HCT116 (cell line): Measurements from ENCODE around the gene UBL5. TPM values are rescaled to one million over a fixed set of nuclear protein-coding genes. Genes with fewer than 3 reads are reported as not detected.

Source experiments
- ATAC-seq: fragments of 200-7000 bp; cut with Tn5 transposase; 2 replicates; pipeline ENCODE4 v1.9.1; 2020; ENCODE audit warnings: mild to moderate bottlenecking, moderate library complexity
- BruUV-seq: library from RNA; stranded (reverse); fragments of 400-500 nt; replicated peaks from 2 replicates; lab custom pipeline; 2021; lab: Mats Ljungman, UMichigan
- CTCF ChIA-PET: fragments of 300-600 bp; sonication (Branson Sonifier 250); formaldehyde crosslinking; loops from one replicate; lab custom pipeline; 2021; ENCODE audit warnings: antibody characterized with exemption; lab: Charles Lee
- POLR2A ChIA-PET: fragments of 300-600, 350-600 bp; sonication (Branson Sonifier 250); formaldehyde crosslinking; loops from one replicate; lab custom pipeline; 2021; ENCODE audit warnings: antibody characterized with exemption; lab: Charles Lee
- RAD21 ChIA-PET, 2 experiments: fragments of 300-600 bp; sonication (Branson Sonifier 250); formaldehyde crosslinking; loops; one replicate each; lab custom pipeline; 2023; ENCODE audit warnings: low total read pairs in 2 of 2; ENCODE audit not compliant: uncharacterized antibody in 2 of 2, unreplicated experiment in 2 of 2, low non-redundant PET in 1 of 2; lab: Charles Lee
- DNase-seq: peaks from one replicate; pipeline ENCODE4 v3.0.0-alpha.2; 2010; ENCODE audit warnings: low read depth, low spot score
- H2AFZ ChIP-seq: fragments of 200-600 bp; shearing (Covaris generic), sonication (generic); 2 replicates; pipeline ENCODE4 v1.6.1; 2017; ENCODE audit warnings: low read depth, mixed run types, mixed read lengths, antibody characterized with exemption, low read length; ENCODE audit not compliant: poor library complexity, severe bottlenecking
- H3K27ac ChIP-seq: 2 replicates; pipeline ENCODE4 v1.5.1; 2012; ENCODE audit warnings: low read depth, low read length
- H3K27me3 ChIP-seq: fragments of 200-600 bp; sonication (generic); 2 replicates; pipeline ENCODE4 v1.6.1; 2016; ENCODE audit warnings: mixed run types, low read length, mixed read lengths; ENCODE audit not compliant: insufficient read depth
- H3K36me3 ChIP-seq, 2 experiments: fragments of 200-500 bp in 1 of 2; fragments of 200-600 bp in 1 of 2; sonication (Bioruptor generic) in 1 of 2; sonication (generic) in 1 of 2; 2 replicates each; pipeline versions ENCODE4 v1.5.1 to v1.6.1; 2014 to 2016; ENCODE audit warnings: low read length in 2 of 2, inconsistent platforms in 1 of 2, mixed read lengths in 1 of 2, mixed run types in 1 of 2; ENCODE audit not compliant: insufficient read depth in 2 of 2, control insufficient read depth in 1 of 2
- H3K4me1 ChIP-seq, 2 experiments: fragments of 200-600 bp in 1 of 2; sonication (generic) in 1 of 2; 2 replicates each; pipeline versions ENCODE4 v1.5.1 to v1.6.1; 2012 to 2017; ENCODE audit warnings: low read length in 2 of 2, inconsistent platforms in 1 of 2, mild to moderate bottlenecking in 1 of 2, mixed read lengths in 1 of 2, mixed run types in 1 of 2, moderate library complexity in 1 of 2; ENCODE audit not compliant: insufficient read depth in 2 of 2, control insufficient read depth in 1 of 2
- H3K4me2 ChIP-seq: fragments of 200-600 bp; sonication (generic); 2 replicates; pipeline ENCODE4 v1.6.1; 2017; ENCODE audit warnings: mixed run types, low read length, mixed read lengths
- H3K4me3 ChIP-seq, 2 experiments: fragments of 200-600 bp in 1 of 2; sonication (generic) in 1 of 2; replicated peaks in 1 of 2; 2 replicates each; pipeline ENCODE4 v1.5.1; 2011 to 2016; ENCODE audit warnings: low read length in 2 of 2, control low read depth in 1 of 2, low read depth in 1 of 2, mild to moderate bottlenecking in 1 of 2, mixed read lengths in 1 of 2, mixed run types in 1 of 2
- H3K79me2 ChIP-seq: fragments of 200-600 bp; sonication (generic); 2 replicates; pipeline ENCODE4 v1.6.1; 2017; ENCODE audit warnings: mild to moderate bottlenecking, mixed run types, low read length, moderate library complexity, mixed read lengths; ENCODE audit not compliant: insufficient read depth
- H3K9ac ChIP-seq: fragments of 200-600 bp; sonication (generic); 2 replicates; pipeline ENCODE4 v1.6.1; 2016; ENCODE audit warnings: low read length, mixed read lengths
- H3K9me2 ChIP-seq: fragments of 200-600 bp; sonication (generic), shearing (Covaris generic); 2 replicates; pipeline ENCODE4 v1.6.1; 2017; ENCODE audit warnings: mixed run types, mild to moderate bottlenecking, moderate library complexity; ENCODE audit not compliant: insufficient read depth
- H3K9me3 ChIP-seq, 2 experiments: fragments of 200-500 bp in 1 of 2; fragments of 200-600 bp in 1 of 2; sonication (Bioruptor generic) in 1 of 2; sonication (generic) in 1 of 2; 2 replicates each; pipeline ENCODE4 v1.6.1; 2014 to 2017; ENCODE audit warnings: low read length in 2 of 2, mixed read lengths in 2 of 2, inconsistent platforms in 1 of 2, low read depth in 1 of 2, mild to moderate bottlenecking in 1 of 2, mixed run types in 1 of 2, moderate library complexity in 1 of 2; ENCODE audit not compliant: control insufficient read depth in 1 of 2, insufficient read depth in 1 of 2
- H4K20me1 ChIP-seq: fragments of 200-600 bp; sonication (generic), shearing (Covaris generic); 2 replicates; pipeline ENCODE4 v1.6.1; 2017; ENCODE audit warnings: mixed run types, mild to moderate bottlenecking, moderate library complexity; ENCODE audit not compliant: insufficient read depth
- EGR1 ChIP-seq: IDR thresholded peaks from 2 replicates; pipeline ENCODE4 v1.6.1; 2012; ENCODE audit warnings: low read depth
- ELF1 ChIP-seq: IDR thresholded peaks from 2 replicates; pipeline ENCODE4 v1.6.1; 2012; ENCODE audit warnings: low read depth, borderline replicate concordance
- EZH2phosphoT487 ChIP-seq: fragments of 200-600 bp; IDR thresholded peaks from 2 replicates; pipeline ENCODE4 v1.6.1; 2018; ENCODE audit warnings: antibody characterized with exemption, borderline replicate concordance
- FOSL1 ChIP-seq: IDR thresholded peaks from 2 replicates; pipeline ENCODE4 v1.6.1; 2012; ENCODE audit warnings: low read depth
- POLR2A ChIP-seq: IDR thresholded peaks from 2 replicates; pipeline ENCODE4 v1.7.0; 2011; ENCODE audit warnings: borderline replicate concordance; ENCODE audit not compliant: insufficient read depth, insufficient read length; ENCODE audit errors: extremely low read depth
- POLR2AphosphoS5 ChIP-seq: IDR thresholded peaks from 2 replicates; pipeline ENCODE4 v1.6.1; 2011; ENCODE audit warnings: mild to moderate bottlenecking, low read depth, low read length, moderate library complexity
- SIN3A ChIP-seq: IDR thresholded peaks from 2 replicates; pipeline ENCODE4 v1.6.1; 2012; ENCODE audit warnings: low read depth
- SRF ChIP-seq: IDR thresholded peaks from 2 replicates; pipeline ENCODE4 v1.6.1; 2012; ENCODE audit warnings: low read depth
- TCF7L2 ChIP-seq: IDR thresholded peaks from 2 replicates; pipeline ENCODE4 v1.7.0; 2011; ENCODE audit warnings: borderline replicate concordance, inconsistent platforms; ENCODE audit not compliant: insufficient read depth, insufficient read length; ENCODE audit errors: extremely low read depth
- YY1 ChIP-seq: IDR thresholded peaks from 2 replicates; pipeline ENCODE4 v1.6.1; 2011; ENCODE audit warnings: low read length, low read depth, moderate library complexity, mild to moderate bottlenecking; ENCODE audit not compliant: insufficient replicate concordance; ENCODE audit errors: extremely low read depth
- intact Hi-C: fragments of 100-400 bp; cut with micrococcal nuclease; formaldehyde crosslinking; loops from 2 replicates; pipeline ENCODE4 v1.10.0; 2022
- total RNA-seq: library from RNA; stranded (reverse); gene quantifications from one replicate; pipeline ENCODE4 v1.2.1, GENCODE V29; 2021; ENCODE audit not compliant: unreplicated experiment
- TF ChIP-seq, protein P1 (sequence below), 3 experiments: fragments of 200-600 bp in 1 of 3; sonication (generic) in 1 of 3; IDR thresholded peaks in 2 of 3; conservative IDR thresholded peaks in 1 of 3; 2 replicates each; pipeline ENCODE4 v1.5.1; 2012 to 2017; ENCODE audit warnings: low read depth in 2 of 3, low read length in 2 of 3, antibody characterized with exemption in 1 of 3, borderline replicate concordance in 1 of 3, control low read depth in 1 of 3, mild to moderate bottlenecking in 1 of 3, mixed read lengths in 1 of 3, mixed run types in 1 of 3, moderate library complexity in 1 of 3; ENCODE audit not compliant: insufficient read depth in 1 of 3

Gene UBL5
- total RNA-seq, 1 experiment from 2014 or later, result 335 TPM

DNA sequence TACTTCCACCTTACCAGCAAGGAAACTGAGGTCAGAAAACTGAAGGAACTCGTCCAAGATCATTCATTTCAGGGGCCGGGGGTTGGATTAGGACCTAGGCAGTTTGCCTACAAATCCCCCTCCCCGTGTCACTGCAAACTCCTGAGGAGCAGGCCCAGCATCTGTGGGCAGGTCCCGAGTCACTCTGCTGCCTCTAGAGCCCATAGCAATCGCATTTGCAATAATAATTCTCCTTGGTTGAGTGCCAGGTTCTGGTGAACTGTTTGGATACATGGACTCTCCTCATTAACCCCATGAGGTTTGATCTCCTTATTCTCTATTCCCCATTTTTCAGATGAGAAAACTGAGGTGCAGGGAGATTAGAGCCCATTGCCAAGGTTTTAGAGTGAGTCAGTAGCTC lies 8.3 kb downstream of the UBL5 start:
- DNase-seq, result no peak
- POLR2A ChIA-PET, result interaction anchor here (1.0 kb wide), 1 partner anchor 8 kb away, joined by 3 read pairs; the partner anchor contains the start of gene UBL5
- peak overlapping the region; percentile 76 for H3K9ac ChIP-seq
- BruUV-seq, result TSS peak; percentile 20
- peaks cover 4 to 18% of the 10 kb centered on the region in 2 experiments; a peak in 3 of 4 replicates for H3K4me1 ChIP-seq
- H3K27me3 ChIP-seq, result no peaks in the 10 kb centered on the region
- H2AFZ ChIP-seq, result no peak overlapping the region
- CTCF ChIA-PET, result no interaction called here
- peaks cover 3% of the 10 kb centered on the region; the same call in 1 of the 2 replicates for H4K20me1 ChIP-seq
- peak overlapping the region; percentile 56; the same call in 1 of the 2 replicates for H3K27ac ChIP-seq
- H3K4me3 ChIP-seq, result peak overlapping the region; percentile 94 to 96
- H3K4me2 ChIP-seq, result peak overlapping the region; percentile 97
- peaks cover 9 to 13% of the 10 kb centered on the region in 2 experiments; a peak in 3 of 4 replicates for H3K36me3 ChIP-seq
- no peak for ATAC-seq
- H3K9me2 ChIP-seq, result no peaks in the 10 kb centered on the region
- TF ChIP-seq ELF1 (no peak), EZH2phosphoT487 (no peak), SIN3A (no peak)
- TF ChIP-seq, protein P1, sequence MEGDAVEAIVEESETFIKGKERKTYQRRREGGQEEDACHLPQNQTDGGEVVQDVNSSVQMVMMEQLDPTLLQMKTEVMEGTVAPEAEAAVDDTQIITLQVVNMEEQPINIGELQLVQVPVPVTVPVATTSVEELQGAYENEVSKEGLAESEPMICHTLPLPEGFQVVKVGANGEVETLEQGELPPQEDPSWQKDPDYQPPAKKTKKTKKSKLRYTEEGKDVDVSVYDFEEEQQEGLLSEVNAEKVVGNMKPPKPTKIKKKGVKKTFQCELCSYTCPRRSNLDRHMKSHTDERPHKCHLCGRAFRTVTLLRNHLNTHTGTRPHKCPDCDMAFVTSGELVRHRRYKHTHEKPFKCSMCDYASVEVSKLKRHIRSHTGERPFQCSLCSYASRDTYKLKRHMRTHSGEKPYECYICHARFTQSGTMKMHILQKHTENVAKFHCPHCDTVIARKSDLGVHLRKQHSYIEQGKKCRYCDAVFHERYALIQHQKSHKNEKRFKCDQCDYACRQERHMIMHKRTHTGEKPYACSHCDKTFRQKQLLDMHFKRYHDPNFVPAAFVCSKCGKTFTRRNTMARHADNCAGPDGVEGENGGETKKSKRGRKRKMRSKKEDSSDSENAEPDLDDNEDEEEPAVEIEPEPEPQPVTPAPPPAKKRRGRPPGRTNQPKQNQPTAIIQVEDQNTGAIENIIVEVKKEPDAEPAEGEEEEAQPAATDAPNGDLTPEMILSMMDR (IDR thresholded peaks at IDR 0.05 in 2 of 3, conservative IDR thresholded peaks at IDR 0.05 in 1 of 3; ENCODE audit: borderline replicate concordance in 1 of 3, insufficient read depth in 1 of 3, low read depth in 2 of 3, low read length in 2 of 3), result peak in 1 of 3 experiments; percentile 18; a peak in 1 of 6 replicates
- intact Hi-C loops, result no loop called here
- H3K9me3 ChIP-seq, result no peaks in the 10 kb centered on the region
- H3K79me2 ChIP-seq, result peaks cover 29% of the 10 kb centered on the region
- RAD21 ChIA-PET, result no interaction called here

DNA sequence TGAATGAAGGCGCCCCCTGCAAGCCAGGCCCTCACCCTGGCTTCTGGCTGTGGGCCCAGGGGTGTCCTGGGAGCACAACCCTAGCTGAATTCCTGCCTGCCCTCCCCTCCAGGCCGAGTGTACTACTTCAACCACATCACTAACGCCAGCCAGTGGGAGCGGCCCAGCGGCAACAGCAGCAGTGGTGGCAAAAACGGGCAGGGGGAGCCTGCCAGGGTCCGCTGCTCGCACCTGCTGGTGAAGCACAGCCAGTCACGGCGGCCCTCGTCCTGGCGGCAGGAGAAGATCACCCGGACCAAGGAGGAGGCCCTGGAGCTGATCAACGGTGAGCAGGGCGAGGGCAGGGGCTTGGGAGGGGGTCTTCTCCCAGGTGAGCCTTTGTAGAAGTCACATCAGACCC lies 10.6 kb downstream of the UBL5 start:
- Histone ChIP-seq H3K4me2 (no peak overlapping the region), H3K9ac (no peak overlapping the region), H3K9me2 (no peaks in the 10 kb centered on the region), H3K36me3 (peaks cover 19 to 21% of the 10 kb centered on the region in 2 experiments; a peak in 3 of 4 replicates), H3K4me1 (peaks cover 4 to 18% of the 10 kb centered on the region in 2 experiments; a peak in 3 of 4 replicates), H2AFZ (no peak overlapping the region), H3K79me2 (peaks cover 20% of the 10 kb centered on the region), H3K27ac (no peak overlapping the region), H3K4me3 (no peak overlapping the region), H3K9me3 (no peaks in the 10 kb centered on the region), H4K20me1 (peaks cover 3% of the 10 kb centered on the region; the same call in 1 of the 2 replicates), H3K27me3 (no peaks in the 10 kb centered on the region)
- POLR2A ChIA-PET, result no interaction called here
- BruUV-seq, result no TSS peak
- RAD21 ChIA-PET, result no interaction called here
- CTCF ChIA-PET, result no interaction called here
- ATAC-seq (no peak), DNase-seq (no peak)
- TF ChIP-seq ELF1 (no peak), TCF7L2 (no peak), POLR2A (no peak), YY1 (no peak), FOSL1 (no peak), EGR1 (no peak), SRF (no peak), POLR2AphosphoS5 (no peak), EZH2phosphoT487 (no peak)
- intact Hi-C loops, result no loop called here
